Activated naive CD8-positive, alpha-beta T cell treated with anti-CD3 and anti-CD28 coated beads, Interleukin-2, amount 10 ng/mL, durations not matched to agents 7 days and 5 days (primary cell): Measurements from ENCODE around the gene PTK6. TPM values are rescaled to one million over a fixed set of nuclear protein-coding genes. Genes with fewer than 3 reads are reported as not detected.

Experiments used
- ATAC-seq: fragments of 150-1000 bp; cut with Tn5 transposase; one replicate; pipeline ENCODE4 v1.10.0; 2021; ENCODE audit warnings: low read depth, moderate library complexity
- POLR2A ChIA-PET: fragments of 350-600 bp; sonication (Branson Sonifier 250); formaldehyde crosslinking; loops from one replicate; lab custom pipeline; 2021; ENCODE audit warnings: antibody characterized with exemption; lab: Charles Lee
- DNase-seq: peaks from one replicate; pipeline ENCODE4 v3.0.0; 2021
- H3K27ac Mint-ChIP-seq: one replicate; pipeline ENCODE4 v1.8.0; 2022; ENCODE audit warnings: mild to moderate bottlenecking, mixed read lengths
- H3K27me3 Mint-ChIP-seq: one replicate; pipeline ENCODE4 v1.8.0; 2022; ENCODE audit warnings: mild to moderate bottlenecking, moderate library complexity, mixed read lengths
- H3K36me3 Mint-ChIP-seq: one replicate; pipeline ENCODE4 v1.8.0; 2021; ENCODE audit warnings: mild to moderate bottlenecking, mixed read lengths
- H3K4me1 Mint-ChIP-seq: one replicate; pipeline ENCODE4 v1.8.0; 2021; ENCODE audit warnings: mixed read lengths
- H3K4me3 Mint-ChIP-seq: one replicate; pipeline ENCODE4 v1.8.0; 2022; ENCODE audit warnings: mild to moderate bottlenecking, moderate library complexity, mixed read lengths
- H3K9me3 Mint-ChIP-seq: one replicate; pipeline ENCODE4 v1.8.0; 2021; ENCODE audit warnings: mixed read lengths
- total RNA-seq, 2 experiments: library from RNA; stranded (reverse); gene quantifications; one replicate each; pipeline ENCODE4 v1.2.3, GENCODE V29; 2021

Gene PTK6
- total RNA-seq: under 1 TPM; 0.11 to 0.31 TPM

GRCh38 chr20:63536997-63537524 lies at the start of gene PTK6:
Gene PTK6 (minus strand): TSS chr20:63537376. CDS start chr20:63537314, 62 bp downstream.
- H3K4me3 Mint-ChIP-seq: peak within 1 kb of the TSS; percentile 76
- ATAC-seq: no peak
- H3K9me3 Mint-ChIP-seq: no peaks in the 10 kb centered on the region
- no peaks in the 10 kb centered on the region for H3K36me3 Mint-ChIP-seq
- DNase-seq: no peak
- H3K27ac Mint-ChIP-seq: peak within 1 kb of the TSS; percentile 93
- H3K27me3 Mint-ChIP-seq: no peaks in the 10 kb centered on the region
- H3K4me1 Mint-ChIP-seq: no peaks in the 10 kb centered on the region
- POLR2A ChIA-PET: interaction anchor here (0.5 to 5.1 kb wide), 15 partner anchors 15 to 583 kb away, joined by 3 to 88 read pairs (median 6); partner anchors contain the start of genes ARFRP1, GMEB2, HELZ2 and PPDPF

GRCh38 chr20:63586797-63587196 lies 49.6 kb upstream of the PTK6 start:
- ATAC-seq (no peak), DNase-seq (no peak)
- Mint-ChIP-seq H3K27me3 (peaks cover 4% of the 10 kb centered on the region), H3K9me3 (no peaks in the 10 kb centered on the region), H3K36me3 (peaks cover 11% of the 10 kb centered on the region), H3K4me1 (peaks cover 6% of the 10 kb centered on the region), H3K27ac (no peak overlapping the region), H3K4me3 (no peak overlapping the region)
- POLR2A ChIA-PET: no interaction called here

GRCh38 chr20:63585616-63586565 lies 48.7 kb upstream of the PTK6 start:
- Mint-ChIP-seq H3K27me3 (peaks cover 5% of the 10 kb centered on the region), H3K36me3 (peaks cover 7% of the 10 kb centered on the region), H3K4me3 (no peak overlapping the region), H3K4me1 (peaks cover 5% of the 10 kb centered on the region), H3K27ac (no peak overlapping the region), H3K9me3 (no peaks in the 10 kb centered on the region)
- ATAC-seq: no peak
- POLR2A ChIA-PET: interaction anchor here (0.9 kb wide), 1 partner anchor 72 kb away, joined by 3 read pairs; the partner anchor contains the start of gene RTEL1
- no peak for DNase-seq

GRCh38 chr20:63582382-63583063 lies 45.3 kb upstream of the PTK6 start:
- H3K36me3 Mint-ChIP-seq: no peaks in the 10 kb centered on the region
- DNase-seq: no peak
- peaks cover 15% of the 10 kb centered on the region for H3K27me3 Mint-ChIP-seq
- H3K4me3 Mint-ChIP-seq: no peak overlapping the region
- no peak overlapping the region for H3K27ac Mint-ChIP-seq
- no peaks in the 10 kb centered on the region for H3K9me3 Mint-ChIP-seq
- no peaks in the 10 kb centered on the region for H3K4me1 Mint-ChIP-seq
- no peak for ATAC-seq
- POLR2A ChIA-PET: interaction anchor here (1.6 kb wide), 1 partner anchor 43 kb away, joined by 3 read pairs; no protein-coding TSS in a partner anchor

- no peak for DNase-seq
- no peak overlapping the region for H3K4me3 Mint-ChIP-seq
- H3K27me3 Mint-ChIP-seq: peaks cover 27% of the 10 kb centered on the region
- peak; percentile 87 for ATAC-seq
- POLR2A ChIA-PET: interaction anchor here (0.6 to 1.4 kb wide), 2 partner anchors 12 to 60 kb away, joined by 3 read pairs; no protein-coding TSS in a partner anchor
- no peaks in the 10 kb centered on the region for H3K36me3 Mint-ChIP-seq
- H3K27ac Mint-ChIP-seq: no peak overlapping the region
- H3K9me3 Mint-ChIP-seq: no peaks in the 10 kb centered on the region
- no peaks in the 10 kb centered on the region for H3K4me1 Mint-ChIP-seq
Measured at GRCh38 chr20:63580796-63581461, 43.8 kb upstream of the PTK6 start.

GRCh38 chr20:63579017-63579694 lies 42.0 kb upstream of the PTK6 start:
- Mint-ChIP-seq H3K4me1 (no peaks in the 10 kb centered on the region), H3K4me3 (no peak overlapping the region), H3K27me3 (peaks cover 29% of the 10 kb centered on the region), H3K36me3 (no peaks in the 10 kb centered on the region), H3K27ac (no peak overlapping the region), H3K9me3 (no peaks in the 10 kb centered on the region)
- POLR2A ChIA-PET: interaction anchor here (1.0 kb wide), 1 partner anchor 41 kb away, joined by 3 read pairs; no protein-coding TSS in a partner anchor
- ATAC-seq: no peak
- no peak for DNase-seq

- POLR2A ChIA-PET: interaction anchor here (0.7 to 1.0 kb wide), 2 partner anchors 10 to 41 kb away, joined by 3 read pairs; no protein-coding TSS in a partner anchor
- DNase-seq (no peak), ATAC-seq (no peak)
- Mint-ChIP-seq H3K9me3 (no peaks in the 10 kb centered on the region), H3K4me1 (no peaks in the 10 kb centered on the region), H3K27me3 (peaks cover 29% of the 10 kb centered on the region), H3K4me3 (no peak overlapping the region), H3K27ac (no peak overlapping the region), H3K36me3 (peaks cover 1% of the 10 kb centered on the region)
Measured at GRCh38 chr20:63578224-63579016, 41.2 kb upstream of the PTK6 start.

GRCh38 chr20:63577317-63577894 lies 40.2 kb upstream of the PTK6 start:
- ATAC-seq (no peak), DNase-seq (no peak)
- Mint-ChIP-seq H3K9me3 (no peaks in the 10 kb centered on the region), H3K4me3 (no peak overlapping the region), H3K27ac (no peak overlapping the region), H3K4me1 (no peaks in the 10 kb centered on the region), H3K27me3 (peaks cover 25% of the 10 kb centered on the region), H3K36me3 (peaks cover 1% of the 10 kb centered on the region)
- POLR2A ChIA-PET: no interaction called here

- DNase-seq: no peak
- Mint-ChIP-seq H3K36me3 (peaks cover 1% of the 10 kb centered on the region), H3K4me3 (no peak overlapping the region), H3K4me1 (no peaks in the 10 kb centered on the region), H3K27ac (no peak overlapping the region), H3K27me3 (peaks cover 25% of the 10 kb centered on the region), H3K9me3 (no peaks in the 10 kb centered on the region)
- no peak for ATAC-seq
- POLR2A ChIA-PET: no interaction called here
Measured at GRCh38 chr20:63576311-63576710, 39.1 kb upstream of the PTK6 start.

- H3K9me3 Mint-ChIP-seq: no peaks in the 10 kb centered on the region
- peak overlapping the region; percentile 45 for H3K4me3 Mint-ChIP-seq
- no peak overlapping the region for H3K27ac Mint-ChIP-seq
- ATAC-seq (no peak), DNase-seq (no peak)
- H3K4me1 Mint-ChIP-seq: no peaks in the 10 kb centered on the region
- POLR2A ChIA-PET: interaction anchor here (2.1 to 3.1 kb wide), 2 partner anchors 54 to 67 kb away, joined by 10 to 14 read pairs; partner anchors contain the start of gene PPDPF
- H3K27me3 Mint-ChIP-seq: peaks cover 22% of the 10 kb centered on the region
- peaks cover 1% of the 10 kb centered on the region for H3K36me3 Mint-ChIP-seq
Measured at GRCh38 chr20:63574829-63575743, 37.9 kb upstream of the PTK6 start.
